ENCODE measurements around the gene EPGN.
"Not testable (repeated sequence)": the region's sequence is repeated elsewhere in the genome, so short reads cannot be mapped to it uniquely, and the experiment has no call there.

EPGN gene

GRCh38 chr4:74340421-74340820, 32.2 kb downstream of the EPGN start:
- not testable (repeated sequence) for DNase-seq (ENCODE audit: low read depth)

GRCh38 chr4:74344031-74344430, 35.8 kb downstream of the EPGN start:
- no peak for DNase-seq (ENCODE audit: low read depth)

GRCh38 chr4:74353858-74354257, 45.6 kb downstream of the EPGN start:
- no peak for DNase-seq (ENCODE audit: low read depth)

- DNase-seq (ENCODE audit: low read depth), result no peak
Measured at GRCh38 chr4:74357965-74358364, 49.7 kb downstream of the EPGN start.

GRCh38 chr4:74361671-74362070, 53.4 kb downstream of the EPGN start:
- DNase-seq (ENCODE audit: low read depth), result no peak

GRCh38 chr4:74362347-74362746, 54.1 kb downstream of the EPGN start:
- no peak for DNase-seq (ENCODE audit: low read depth)

GRCh38 chr4:74364256-74364651, 56.0 kb downstream of the EPGN start:
- no peak for DNase-seq (ENCODE audit: low read depth)

- peak; percentile 25 for DNase-seq (ENCODE audit: low read depth)
Measured at GRCh38 chr4:74364652-74365491, 56.6 kb downstream of the EPGN start, which contains the start of gene EREG. TSS of gene EREG (plus strand) at chr4:74365145. CDS start at chr4:74365309, 164 bp downstream.

- DNase-seq (ENCODE audit: low read depth), result no peak
Measured at GRCh38 chr4:74365761-74366160, 57.5 kb downstream of the EPGN start.
